Activated naive CD4-positive, alpha-beta T cell treated with anti-CD3 and anti-CD28 coated beads for 36 hours (primary cell): ENCODE results near the gene LMOD3. TPM values are rescaled to one million over a fixed set of nuclear protein-coding genes. Genes with fewer than 3 reads are reported as not detected.

Experiments
- CTCF ChIA-PET: fragments of 350-600 bp; sonication (Branson Sonifier 250); formaldehyde crosslinking; loops from one replicate; lab custom pipeline; 2021; ENCODE audit warnings: antibody characterized with exemption; lab: Charles Lee
- DNase-seq: peaks from one replicate; pipeline ENCODE4 v3.0.0-alpha.2; 2020
- H3K27ac Mint-ChIP-seq: one replicate; pipeline ENCODE4 v1.8.0; 2021; ENCODE audit warnings: mild to moderate bottlenecking, mixed read lengths
- H3K27me3 Mint-ChIP-seq: one replicate; pipeline ENCODE4 v1.8.0; 2021; ENCODE audit warnings: low read depth, mixed read lengths
- H3K36me3 Mint-ChIP-seq: one replicate; pipeline ENCODE4 v1.8.0; 2021; ENCODE audit warnings: low read depth, mixed read lengths
- H3K4me1 Mint-ChIP-seq: one replicate; pipeline ENCODE4 v1.8.0; 2021; ENCODE audit warnings: low read depth, mixed read lengths
- H3K4me3 Mint-ChIP-seq: one replicate; pipeline ENCODE4 v1.8.0; 2021; ENCODE audit warnings: mild to moderate bottlenecking, moderate library complexity, mixed read lengths
- H3K9me3 Mint-ChIP-seq: one replicate; pipeline ENCODE4 v1.8.0; 2021; ENCODE audit warnings: mixed read lengths
- intact Hi-C: fragments of 100-400 bp; cut with micrococcal nuclease; formaldehyde crosslinking; loops from one replicate; pipeline ENCODE4 v1.15.1; 2023
- total RNA-seq, 2 experiments: library from RNA; stranded (reverse); gene quantifications; one replicate each; pipeline ENCODE4 v1.2.3, GENCODE V29; 2021

LMOD3 gene
- total RNA-seq, 2 experiments from 2014 or later, result not detected

GRCh38 chr3:69121950-69122349, 445 bp downstream of the LMOD3 start:
- H3K9me3 Mint-ChIP-seq, result no peaks in the 10 kb centered on the region
- no peak for DNase-seq
- intact Hi-C loops, result loop anchor here (1.0 to 2.0 kb wide), 6 partner anchors 39 to 827 kb away; no protein-coding TSS in a partner anchor
- CTCF ChIA-PET, result interaction anchor here (0.6 to 5.6 kb wide), 18 partner anchors 10 to 709 kb away, joined by 3 to 66 read pairs (median 6); no protein-coding TSS in a partner anchor
- H3K4me3 Mint-ChIP-seq, result no peak overlapping the region
- no peaks in the 10 kb centered on the region for H3K27me3 Mint-ChIP-seq
- peaks cover 3% of the 10 kb centered on the region for H3K4me1 Mint-ChIP-seq
- H3K27ac Mint-ChIP-seq, result no peak overlapping the region
- no peaks in the 10 kb centered on the region for H3K36me3 Mint-ChIP-seq

- CTCF ChIA-PET, result interaction anchor here (0.6 to 5.6 kb wide), 37 partner anchors 8 to 709 kb away, joined by 3 to 66 read pairs (median 4); no protein-coding TSS in a partner anchor
- intact Hi-C loops, result loop anchor here (1.0 to 2.0 kb wide), 6 partner anchors 40 to 827 kb away; no protein-coding TSS in a partner anchor
Measured at GRCh38 chr3:69121513-69121912, 882 bp downstream of the LMOD3 start.

GRCh38 chr3:69120879-69121464, 1.4 kb downstream of the LMOD3 start:
- Mint-ChIP-seq H3K4me1 (peaks cover 3% of the 10 kb centered on the region), H3K9me3 (no peaks in the 10 kb centered on the region), H3K36me3 (no peaks in the 10 kb centered on the region), H3K27ac (no peak overlapping the region), H3K4me3 (no peak overlapping the region), H3K27me3 (no peaks in the 10 kb centered on the region)
- CTCF ChIA-PET, result interaction anchor here (0.6 to 5.6 kb wide), 40 partner anchors 9 to 551 kb away, joined by 3 to 66 read pairs (median 4); no protein-coding TSS in a partner anchor
- DNase-seq, result peak; percentile 95
- intact Hi-C loops, result loop anchor here (1.0 to 2.0 kb wide), 7 partner anchors 40 to 828 kb away; no protein-coding TSS in a partner anchor

More at GRCh38 chr3:69121513-69121912, 882 bp downstream of the LMOD3 start:
- no peak for DNase-seq
- Mint-ChIP-seq H3K4me1 (peaks cover 3% of the 10 kb centered on the region), H3K27me3 (no peaks in the 10 kb centered on the region), H3K9me3 (no peaks in the 10 kb centered on the region), H3K36me3 (no peaks in the 10 kb centered on the region), H3K27ac (no peak overlapping the region), H3K4me3 (no peak overlapping the region)

GRCh38 chr3:69119681-69120080, 2.7 kb downstream of the LMOD3 start:
- H3K4me1 Mint-ChIP-seq, result peaks cover 3% of the 10 kb centered on the region
- no peaks in the 10 kb centered on the region for H3K9me3 Mint-ChIP-seq
- H3K27ac Mint-ChIP-seq, result no peak overlapping the region
- H3K4me3 Mint-ChIP-seq, result no peak overlapping the region
- H3K27me3 Mint-ChIP-seq, result no peaks in the 10 kb centered on the region
- intact Hi-C loops, result loop anchor here (1.0 to 2.0 kb wide), 2 partner anchors 552 to 829 kb away; no protein-coding TSS in a partner anchor
- no peaks in the 10 kb centered on the region for H3K36me3 Mint-ChIP-seq
- no peak for DNase-seq
- CTCF ChIA-PET, result interaction anchor here (0.8 to 5.6 kb wide), 16 partner anchors 10 to 306 kb away, joined by 3 to 66 read pairs (median 4); no protein-coding TSS in a partner anchor

DNA sequence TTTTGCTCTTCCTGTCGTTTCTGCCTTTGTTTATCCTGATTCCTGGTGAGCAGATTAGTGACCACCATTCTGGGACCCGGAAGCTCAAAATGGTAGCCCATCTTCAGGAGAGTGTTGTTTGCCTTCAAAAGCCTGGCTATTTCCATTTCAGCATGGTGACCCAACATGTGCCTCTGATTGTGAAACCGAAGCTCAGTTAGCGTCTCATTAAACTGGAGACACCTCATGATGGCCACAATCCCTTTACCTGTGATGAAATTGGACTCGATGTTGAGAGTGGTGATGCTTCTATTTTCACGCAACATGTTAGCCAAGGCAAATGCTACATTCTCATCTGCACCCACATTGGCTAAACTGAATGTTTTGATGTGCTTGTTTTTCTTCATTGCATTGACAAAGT, 3.3 kb downstream of the LMOD3 start:
- intact Hi-C loops, result no loop called here
- Mint-ChIP-seq H3K36me3 (no peaks in the 10 kb centered on the region), H3K4me1 (peaks cover 5% of the 10 kb centered on the region), H3K27ac (no peak overlapping the region), H3K9me3 (no peaks in the 10 kb centered on the region), H3K27me3 (no peaks in the 10 kb centered on the region), H3K4me3 (no peak overlapping the region)
- CTCF ChIA-PET, result interaction anchor here (0.8 to 5.6 kb wide), 8 partner anchors 10 to 291 kb away, joined by 3 to 66 read pairs (median 12); no protein-coding TSS in a partner anchor
- no peak for DNase-seq

- Mint-ChIP-seq H3K9me3 (no peaks in the 10 kb centered on the region), H3K36me3 (no peaks in the 10 kb centered on the region), H3K4me1 (peaks cover 10% of the 10 kb centered on the region), H3K4me3 (no peak overlapping the region), H3K27ac (no peak overlapping the region), H3K27me3 (no peaks in the 10 kb centered on the region)
- intact Hi-C loops, result no loop called here
- no peak for DNase-seq
- CTCF ChIA-PET, result interaction anchor here (0.8 to 5.6 kb wide), 5 partner anchors 29 to 291 kb away, joined by 3 to 66 read pairs (median 22); no protein-coding TSS in a partner anchor
Measured at GRCh38 chr3:69118555-69118954, 3.8 kb downstream of the LMOD3 start.

DNA sequence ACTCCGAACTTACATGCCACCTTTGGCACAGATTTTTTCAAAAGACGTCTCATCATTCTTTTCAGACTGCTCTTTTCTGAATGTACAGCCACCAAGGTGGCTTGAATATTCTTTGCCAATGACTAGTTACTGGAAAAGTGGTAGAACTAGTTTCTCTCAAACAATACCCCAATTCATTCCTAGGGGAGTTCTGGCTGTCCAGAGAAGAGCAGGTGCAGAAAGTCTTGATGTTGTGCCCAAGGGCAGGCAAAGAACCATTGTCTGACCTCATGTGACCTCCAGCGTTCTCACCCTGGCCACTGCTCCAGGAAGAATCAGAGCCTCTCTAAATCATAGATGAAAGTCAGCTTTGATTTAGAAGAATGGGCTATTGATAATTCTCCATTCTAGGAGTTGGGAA, 5.5 kb downstream of the LMOD3 start:
- CTCF ChIA-PET, result interaction anchor here (1.2 kb wide), 1 partner anchor 190 kb away, joined by 6 read pairs; no protein-coding TSS in a partner anchor
- Mint-ChIP-seq H3K27me3 (no peaks in the 10 kb centered on the region), H3K4me3 (no peak overlapping the region), H3K4me1 (peaks cover 21% of the 10 kb centered on the region), H3K27ac (no peak overlapping the region), H3K36me3 (no peaks in the 10 kb centered on the region), H3K9me3 (no peaks in the 10 kb centered on the region)
- DNase-seq, result no peak
- intact Hi-C loops, result no loop called here

GRCh38 chr3:69116162-69116561, 6.2 kb downstream of the LMOD3 start:
- no peaks in the 10 kb centered on the region for H3K27me3 Mint-ChIP-seq
- CTCF ChIA-PET, result interaction anchor here (1.7 kb wide), 1 partner anchor 190 kb away, joined by 4 read pairs; no protein-coding TSS in a partner anchor
- no peaks in the 10 kb centered on the region for H3K9me3 Mint-ChIP-seq
- intact Hi-C loops, result no loop called here
- no peak overlapping the region for H3K27ac Mint-ChIP-seq
- DNase-seq, result no peak
- H3K4me3 Mint-ChIP-seq, result no peak overlapping the region
- H3K4me1 Mint-ChIP-seq, result peaks cover 20% of the 10 kb centered on the region
- no peaks in the 10 kb centered on the region for H3K36me3 Mint-ChIP-seq

- Mint-ChIP-seq H3K27ac (no peak overlapping the region), H3K36me3 (no peaks in the 10 kb centered on the region)
- CTCF ChIA-PET, result interaction anchor here (0.6 to 1.7 kb wide), 2 partner anchors 70 to 191 kb away, joined by 3 to 4 read pairs; no protein-coding TSS in a partner anchor
Measured at GRCh38 chr3:69115731-69116130, 6.7 kb downstream of the LMOD3 start.

GRCh38 chr3:69113536-69113935, 8.9 kb downstream of the LMOD3 start:
- Mint-ChIP-seq H3K27ac (no peak overlapping the region), H3K27me3 (no peaks in the 10 kb centered on the region), H3K4me1 (peaks cover 22% of the 10 kb centered on the region), H3K4me3 (no peak overlapping the region), H3K36me3 (no peaks in the 10 kb centered on the region), H3K9me3 (no peaks in the 10 kb centered on the region)
- no peak for DNase-seq
- intact Hi-C loops, result no loop called here
- CTCF ChIA-PET, result interaction anchor here (1.1 kb wide), 1 partner anchor 12 kb away, joined by 4 read pairs; no protein-coding TSS in a partner anchor

More at GRCh38 chr3:69115731-69116130, 6.7 kb downstream of the LMOD3 start:
- no peak for DNase-seq
- Mint-ChIP-seq H3K9me3 (no peaks in the 10 kb centered on the region), H3K4me1 (peaks cover 18% of the 10 kb centered on the region), H3K27me3 (no peaks in the 10 kb centered on the region), H3K4me3 (no peak overlapping the region)
- intact Hi-C loops, result no loop called here

DNA sequence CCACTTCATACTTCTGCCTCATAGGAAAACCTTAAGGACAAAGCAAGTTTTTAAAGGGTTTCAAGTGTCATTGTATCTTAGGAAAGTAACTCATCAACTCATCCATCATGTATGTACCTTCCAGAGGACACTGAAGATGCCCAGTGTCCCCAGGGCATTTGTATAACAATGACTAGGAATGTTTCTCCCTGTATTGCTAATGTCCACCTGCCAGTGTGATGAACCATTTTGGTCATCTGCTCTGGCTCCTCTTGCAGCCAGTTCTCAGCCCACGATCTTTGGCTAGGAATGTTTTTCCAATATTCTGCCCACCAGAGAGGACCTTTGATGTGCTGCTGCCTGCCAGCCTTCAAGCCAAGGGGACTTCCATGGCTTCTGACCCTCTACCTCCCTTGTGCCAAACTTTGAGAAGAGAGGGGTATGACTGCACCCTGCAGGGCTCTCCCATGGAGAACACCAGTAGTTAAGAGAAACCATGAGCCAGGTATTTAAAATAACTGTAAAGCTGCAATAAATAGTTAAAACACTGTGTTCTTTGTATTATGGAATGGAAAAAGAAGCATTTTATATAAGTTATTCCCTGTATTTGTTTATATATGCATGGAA, 11.4 kb downstream of the LMOD3 start:
- intact Hi-C loops, result no loop called here
- Mint-ChIP-seq H3K4me3 (no peak overlapping the region), H3K36me3 (no peaks in the 10 kb centered on the region), H3K4me1 (peaks cover 28% of the 10 kb centered on the region), H3K9me3 (no peaks in the 10 kb centered on the region), H3K27me3 (no peaks in the 10 kb centered on the region), H3K27ac (no peak overlapping the region)
- DNase-seq, result no peak
- CTCF ChIA-PET, result interaction anchor here (0.9 kb wide), 1 partner anchor 51 kb away, joined by 3 read pairs; no protein-coding TSS in a partner anchor

DNA sequence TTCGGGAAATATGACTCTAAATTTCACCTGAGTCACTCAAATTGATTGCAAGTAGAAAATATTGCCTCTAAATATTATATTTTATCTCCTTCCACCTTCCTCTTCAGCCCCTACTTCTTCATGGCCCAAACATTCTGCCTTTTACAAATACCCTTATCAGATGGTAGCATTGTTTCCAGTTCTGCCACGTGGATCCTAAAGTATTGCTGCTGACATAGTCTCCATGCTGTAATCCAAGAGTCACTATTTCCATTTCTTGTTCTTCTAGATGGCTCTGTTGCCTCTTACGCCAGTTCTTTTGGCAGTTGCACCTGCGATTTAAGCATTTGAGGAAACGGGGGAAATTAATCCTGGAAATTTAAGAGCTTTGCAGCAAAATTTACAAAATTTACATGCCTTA, 13.6 kb downstream of the LMOD3 start:
- CTCF ChIA-PET, result interaction anchor here (1.0 kb wide), 2 partner anchors 11 to 51 kb away, joined by 3 read pairs; no protein-coding TSS in a partner anchor
- no peak for DNase-seq
- H3K27me3 Mint-ChIP-seq, result no peaks in the 10 kb centered on the region
- no peaks in the 10 kb centered on the region for H3K9me3 Mint-ChIP-seq
- H3K27ac Mint-ChIP-seq, result no peak overlapping the region
- peaks cover 39% of the 10 kb centered on the region for H3K4me1 Mint-ChIP-seq
- H3K36me3 Mint-ChIP-seq, result peaks cover 9% of the 10 kb centered on the region
- no peak overlapping the region for H3K4me3 Mint-ChIP-seq
- intact Hi-C loops, result no loop called here
